Endometrial microvascular endothelial cells (primary cell): Measurements from ENCODE around the gene ELOVL1. TPM values are rescaled to one million over a fixed set of nuclear protein-coding genes. Genes with fewer than 3 reads are reported as not detected.

Source experiments
- in situ Hi-C: cut with HindIII; loops from 2 replicates; pipeline ENCODE4 v1.10.0; 2017; ENCODE audit warnings: low sequenced_read_pairs, low pct_unique_long_range_greater_than_20kb; ENCODE audit errors: inconsistent ontology term
- total RNA-seq: library from RNA; depleted of rRNA; stranded (reverse); fragments of >200 nt; gene quantifications from one replicate; pipeline ENCODE4 v1.2.3, GENCODE V29; 2015; ENCODE audit errors: inconsistent ontology term

ELOVL1 gene
- total RNA-seq, 1 donor from 2014 or later, result 115 TPM

GRCh38 chr1:43339584-43340232 lies 28.1 kb downstream of the ELOVL1 start:
- in situ Hi-C loops, result no loop called here

- in situ Hi-C loops, result no loop called here
Observed at GRCh38 chr1:43338001-43338400, 29.8 kb downstream of the ELOVL1 start.

- in situ Hi-C loops, result no loop called here
Observed at GRCh38 chr1:43337588-43337987, 30.2 kb downstream of the ELOVL1 start, which contains the start of gene MPL. Gene MPL (plus strand): TSS chr1:43337818. CDS start chr1:43337849, 31 bp downstream.

GRCh38 chr1:43334453-43335205 lies 33.2 kb downstream of the ELOVL1 start:
- in situ Hi-C loops, result no loop called here

GRCh38 chr1:43331688-43332087 lies 36.1 kb downstream of the ELOVL1 start:
- in situ Hi-C loops, result no loop called here

GRCh38 chr1:43329995-43330751 lies 37.6 kb downstream of the ELOVL1 start:
- in situ Hi-C loops, result no loop called here

GRCh38 chr1:43327549-43328292 lies 40.1 kb downstream of the ELOVL1 start:
- in situ Hi-C loops, result no loop called here

GRCh38 chr1:43325381-43325780 lies 42.4 kb downstream of the ELOVL1 start:
- in situ Hi-C loops, result no loop called here

GRCh38 chr1:43324810-43325209 lies 43.0 kb downstream of the ELOVL1 start:
- in situ Hi-C loops, result no loop called here

GRCh38 chr1:43322506-43322905 lies 45.3 kb downstream of the ELOVL1 start:
- in situ Hi-C loops, result no loop called here

GRCh38 chr1:43321331-43321891 lies 46.4 kb downstream of the ELOVL1 start:
- in situ Hi-C loops, result no loop called here

GRCh38 chr1:43319766-43320165 lies 48.0 kb downstream of the ELOVL1 start:
- in situ Hi-C loops, result no loop called here

GRCh38 chr1:43319288-43319687 lies 48.5 kb downstream of the ELOVL1 start:
- in situ Hi-C loops, result no loop called here

GRCh38 chr1:43318831-43319230 lies 49.0 kb downstream of the ELOVL1 start:
- in situ Hi-C loops, result no loop called here

GRCh38 chr1:43317817-43318471 lies 49.9 kb downstream of the ELOVL1 start:
- in situ Hi-C loops, result no loop called here

GRCh38 chr1:43316738-43317520 lies 50.9 kb downstream of the ELOVL1 start:
- in situ Hi-C loops, result no loop called here

- in situ Hi-C loops, result no loop called here
Observed at GRCh38 chr1:43315963-43316737, 51.7 kb downstream of the ELOVL1 start.
